Stimulated activated CD8-positive, alpha-beta memory T cell treated with anti-CD3 and anti-CD28 coated beads, Interleukin-4, amount 100 ng/mL, for 48 hours (primary cell): Measurements from ENCODE around the gene ADAMTS2.
"Not testable (repeated sequence)": the region's sequence is repeated elsewhere in the genome, so short reads cannot be mapped to it uniquely, and the experiment has no call there.

Experiments
- DNase-seq: peaks from one replicate; pipeline ENCODE4 v3.0.0-alpha.2; 2020

The ADAMTS2 gene

DNA sequence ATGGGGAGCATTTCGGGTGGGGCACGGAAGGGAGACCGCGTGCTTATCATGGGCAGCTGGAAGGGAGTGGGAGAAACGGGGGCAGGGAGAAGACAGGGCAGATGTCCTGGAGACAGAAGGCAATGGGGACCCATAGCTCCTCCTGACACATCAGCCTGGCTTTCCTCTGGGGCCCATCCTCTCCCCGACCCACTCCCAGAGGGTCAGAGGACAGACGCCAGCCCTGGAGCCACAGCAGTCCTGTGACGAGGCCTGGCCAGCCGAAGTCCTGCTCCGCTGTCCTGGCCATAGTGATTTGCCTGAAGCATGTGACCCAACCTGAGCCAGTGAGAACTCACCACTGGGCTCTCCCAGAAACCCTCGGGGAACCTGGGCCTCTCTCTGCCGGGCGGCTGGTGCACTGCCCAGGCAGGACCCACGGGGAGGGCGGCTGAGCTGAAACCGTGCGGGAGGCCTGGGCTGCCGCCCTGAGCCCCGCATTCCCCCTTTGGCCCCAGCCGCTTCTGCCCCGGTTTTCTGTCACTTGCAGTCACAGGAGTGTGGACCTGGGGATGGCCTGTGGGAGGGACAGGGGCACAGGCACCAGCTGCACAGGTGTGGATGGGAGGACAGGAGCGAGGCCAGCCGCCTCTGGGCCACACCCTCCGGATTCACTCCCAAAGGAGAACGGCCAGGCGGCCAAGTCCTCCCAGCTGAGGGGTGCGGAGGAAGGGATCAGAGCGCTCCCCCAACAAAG lies 19.8 kb downstream of the ADAMTS2 start:
- DNase-seq, result no peak

DNA sequence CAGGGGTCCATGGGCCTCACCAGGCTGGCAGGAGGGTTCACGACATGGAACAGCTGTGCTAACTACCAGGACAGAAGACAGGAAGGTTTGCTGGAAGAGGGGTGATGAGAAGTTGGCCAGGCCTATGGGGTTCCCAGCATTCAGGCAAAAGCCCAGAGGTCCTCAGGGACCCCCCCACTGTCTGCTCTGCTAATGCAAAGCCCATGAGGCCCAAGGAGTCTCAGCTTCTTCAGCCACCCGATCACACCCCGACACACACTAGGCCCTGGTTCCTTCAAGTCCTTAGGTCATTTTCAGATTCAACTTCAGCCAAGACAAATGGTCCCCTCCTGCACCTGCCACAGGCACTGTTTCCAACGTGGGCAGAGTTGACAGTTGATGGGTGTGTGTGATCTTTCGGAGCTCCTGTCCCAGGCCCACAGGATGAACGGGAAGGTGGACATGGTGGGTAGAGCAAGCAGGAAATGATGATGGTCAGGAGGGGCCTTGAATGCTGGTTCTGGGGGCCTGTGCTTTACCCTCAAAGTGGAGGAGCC lies 20.4 kb downstream of the ADAMTS2 start:
- DNase-seq, result no peak

- DNase-seq, result not testable (repeated sequence)
Observed at GRCh38 chr5:179324316-179324715, 20.9 kb downstream of the ADAMTS2 start.

DNA sequence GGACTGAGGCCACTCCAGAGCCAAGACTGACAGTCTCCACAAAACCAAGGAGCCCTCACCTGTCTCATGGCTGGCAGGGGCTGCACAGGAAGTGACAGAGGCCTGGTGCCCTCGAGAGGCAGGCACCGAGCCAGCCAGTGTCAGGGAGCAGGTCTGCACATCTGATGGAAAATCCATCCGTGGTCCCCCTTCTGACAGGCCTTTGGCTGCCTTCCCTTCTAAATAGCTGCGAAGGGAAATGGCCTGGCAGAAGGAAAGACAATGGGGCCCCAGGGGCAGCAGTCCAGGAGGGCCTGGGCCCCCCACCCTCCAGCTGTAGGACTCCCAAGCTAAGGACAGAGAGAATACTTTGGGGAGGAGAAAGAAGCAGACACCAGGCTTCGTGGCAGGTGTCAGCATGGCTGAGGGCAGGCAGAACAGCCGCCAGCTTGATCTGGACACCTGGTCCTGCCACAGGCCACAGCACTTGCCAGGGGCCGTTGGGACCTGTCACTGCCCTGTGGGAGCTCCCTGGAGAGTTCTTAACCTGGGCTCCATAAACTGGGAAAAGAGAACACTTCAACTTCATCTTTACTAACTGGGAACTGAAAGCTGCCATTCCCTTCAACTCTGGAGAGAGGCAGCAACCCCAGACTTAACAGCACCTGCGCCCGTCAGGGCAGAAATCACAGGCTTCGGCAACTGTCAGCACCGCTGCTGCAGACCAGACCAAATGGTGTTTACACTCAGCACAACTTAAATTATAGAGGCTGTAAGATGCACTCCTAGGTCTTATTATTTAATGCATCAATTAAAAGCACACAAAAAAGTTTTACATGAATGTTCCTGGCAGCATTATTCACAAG lies 22.0 kb downstream of the ADAMTS2 start:
- DNase-seq, result no peak

DNA sequence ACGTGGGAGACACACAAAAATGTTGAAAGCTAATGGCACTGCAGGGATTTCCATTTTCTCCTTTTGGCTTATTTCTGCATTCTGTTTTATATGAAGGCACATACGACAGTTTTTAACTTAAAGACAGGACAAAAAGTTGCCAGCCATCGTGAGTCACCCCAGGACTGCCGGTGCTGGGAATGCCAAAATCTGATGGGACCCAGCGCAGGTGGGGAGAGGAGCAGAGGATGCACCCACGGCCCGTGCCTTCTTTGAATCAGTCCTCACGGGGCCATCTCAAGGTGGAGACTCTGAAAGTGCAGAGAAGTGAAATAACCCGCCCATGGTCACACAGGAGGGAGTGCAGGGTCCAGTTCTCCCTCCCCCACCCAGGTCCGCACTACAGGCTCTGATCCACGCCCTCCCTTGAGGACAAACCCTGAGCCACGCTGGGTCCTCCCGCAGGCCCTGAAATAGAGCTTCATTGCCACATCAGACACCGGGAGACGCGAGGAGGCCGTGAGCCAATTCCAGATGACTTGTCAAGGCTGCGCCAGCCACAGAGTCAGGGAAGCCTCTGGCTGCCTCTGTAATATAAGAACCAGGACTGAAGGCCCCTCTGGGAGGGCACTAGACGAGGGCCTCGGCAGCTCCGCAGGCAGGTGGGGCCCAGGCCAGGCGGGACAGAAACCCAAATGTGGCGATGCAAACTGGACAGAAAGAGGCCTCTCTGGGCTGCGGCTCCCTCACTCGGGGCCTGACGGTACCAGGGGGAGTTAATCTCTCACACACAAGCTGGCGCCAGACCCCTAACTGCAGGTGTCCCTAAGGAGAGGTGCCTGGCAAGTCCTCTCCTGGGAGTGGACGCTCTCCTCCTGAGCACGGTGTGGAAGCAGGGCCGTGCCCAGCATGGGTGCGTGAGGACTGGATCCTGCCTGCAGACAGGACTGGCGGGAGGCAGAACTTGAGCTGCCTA lies 22.9 kb downstream of the ADAMTS2 start:
- DNase-seq, result no peak

- DNase-seq, result no peak
Observed at GRCh38 chr5:179321206-179321987, 23.9 kb downstream of the ADAMTS2 start.

- DNase-seq, result no peak
Observed at GRCh38 chr5:179319741-179320281, 25.4 kb downstream of the ADAMTS2 start.

DNA sequence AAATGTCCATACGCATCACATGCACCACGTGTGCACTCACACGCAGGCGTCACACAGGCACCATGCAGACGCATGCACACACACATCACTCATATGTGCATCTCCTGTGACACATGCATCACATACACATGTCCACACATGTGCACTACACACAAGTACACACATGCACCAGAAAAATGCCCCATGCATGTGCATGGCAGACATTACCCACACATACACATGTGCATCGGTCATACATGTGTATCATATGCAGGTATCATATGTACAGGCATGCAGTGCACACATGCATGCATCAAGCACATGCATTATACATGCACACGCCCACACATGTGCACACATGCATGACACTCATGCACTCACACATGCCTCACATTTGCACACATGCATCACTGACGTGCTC lies 26.1 kb downstream of the ADAMTS2 start:
- DNase-seq, result no peak

DNA sequence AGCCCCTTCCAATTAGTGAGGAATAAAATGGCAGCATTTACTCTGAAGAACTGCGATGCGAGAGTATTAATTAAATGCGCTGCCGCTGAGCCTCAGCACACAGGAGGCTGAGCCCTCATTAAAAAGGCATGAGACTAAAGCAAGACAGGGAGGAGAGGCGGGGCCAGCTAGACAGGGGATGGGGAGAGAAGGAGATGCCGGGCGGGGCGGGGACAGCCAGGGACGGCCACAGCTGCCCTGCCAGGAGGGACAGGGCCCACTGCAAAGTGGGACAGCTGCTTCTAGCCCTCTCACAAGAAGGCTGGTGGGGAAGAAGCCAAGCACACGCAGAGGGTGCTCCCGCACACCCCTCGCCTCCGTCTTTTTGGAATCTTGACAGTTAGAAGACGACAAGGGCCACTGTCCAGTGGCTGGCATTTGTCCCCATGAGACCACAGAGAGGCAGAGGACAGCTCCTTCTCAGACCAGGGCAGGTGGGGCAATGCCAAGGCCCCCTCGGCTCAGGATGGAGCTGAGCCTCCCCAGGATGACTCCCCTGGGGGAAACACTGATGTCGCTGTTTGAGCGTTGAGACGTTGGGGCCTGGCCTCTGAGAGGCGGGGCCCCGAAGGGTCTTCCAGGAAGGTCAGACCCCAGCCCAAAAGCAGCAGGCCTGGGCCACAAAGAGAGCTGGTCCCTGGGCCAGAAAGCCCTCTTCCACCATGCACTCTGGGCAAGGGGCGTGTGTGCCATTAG lies 26.9 kb downstream of the ADAMTS2 start:
- no peak for DNase-seq

DNA sequence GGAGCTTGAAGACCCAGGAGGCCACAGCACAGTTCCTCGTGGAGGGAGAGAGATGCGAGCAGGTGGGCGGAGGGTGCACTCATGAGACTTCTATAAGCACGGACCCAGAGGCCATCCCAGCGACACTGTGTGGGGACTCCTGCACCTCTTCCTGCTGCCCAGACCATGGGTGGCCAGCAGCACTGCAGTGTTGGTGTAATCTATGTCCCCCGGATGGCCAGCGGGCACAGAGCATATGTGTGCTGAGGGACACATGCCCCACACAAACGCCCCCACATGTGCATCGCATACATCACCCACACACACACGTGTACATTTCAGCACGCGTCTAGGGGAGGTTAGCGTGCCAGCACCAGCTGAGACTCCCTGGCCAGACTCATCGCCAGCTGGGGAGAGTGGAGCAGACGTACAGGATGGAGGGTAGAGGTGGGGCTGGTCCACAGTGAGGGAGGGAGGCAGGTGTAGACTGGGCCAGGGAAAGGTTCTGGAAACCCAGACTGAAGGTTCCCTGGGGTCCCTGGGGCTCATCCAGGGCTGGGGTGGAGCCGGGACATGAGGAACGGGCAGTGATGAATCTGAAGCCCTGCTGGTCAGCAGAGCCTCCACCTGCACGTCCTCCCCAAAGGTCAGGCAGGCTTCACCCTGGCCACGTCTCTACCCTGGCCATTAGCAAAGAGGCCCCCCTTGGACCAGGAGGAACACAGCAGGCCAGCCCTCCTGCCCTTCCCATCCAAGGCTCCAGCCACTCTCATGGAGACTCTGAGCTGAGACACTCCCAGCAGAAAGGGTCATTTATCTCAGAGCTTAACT lies 27.6 kb downstream of the ADAMTS2 start:
- DNase-seq, result no peak

GRCh38 chr5:179316982-179317381 lies 28.3 kb downstream of the ADAMTS2 start:
- DNase-seq, result no peak

GRCh38 chr5:179316111-179316551 lies 29.1 kb downstream of the ADAMTS2 start:
- no peak for DNase-seq

GRCh38 chr5:179315356-179315890 lies 29.8 kb downstream of the ADAMTS2 start:
- no peak for DNase-seq

GRCh38 chr5:179314606-179315355 lies 30.5 kb downstream of the ADAMTS2 start:
- DNase-seq, result no peak

GRCh38 chr5:179313849-179314521 lies 31.3 kb downstream of the ADAMTS2 start:
- DNase-seq, result no peak

DNA sequence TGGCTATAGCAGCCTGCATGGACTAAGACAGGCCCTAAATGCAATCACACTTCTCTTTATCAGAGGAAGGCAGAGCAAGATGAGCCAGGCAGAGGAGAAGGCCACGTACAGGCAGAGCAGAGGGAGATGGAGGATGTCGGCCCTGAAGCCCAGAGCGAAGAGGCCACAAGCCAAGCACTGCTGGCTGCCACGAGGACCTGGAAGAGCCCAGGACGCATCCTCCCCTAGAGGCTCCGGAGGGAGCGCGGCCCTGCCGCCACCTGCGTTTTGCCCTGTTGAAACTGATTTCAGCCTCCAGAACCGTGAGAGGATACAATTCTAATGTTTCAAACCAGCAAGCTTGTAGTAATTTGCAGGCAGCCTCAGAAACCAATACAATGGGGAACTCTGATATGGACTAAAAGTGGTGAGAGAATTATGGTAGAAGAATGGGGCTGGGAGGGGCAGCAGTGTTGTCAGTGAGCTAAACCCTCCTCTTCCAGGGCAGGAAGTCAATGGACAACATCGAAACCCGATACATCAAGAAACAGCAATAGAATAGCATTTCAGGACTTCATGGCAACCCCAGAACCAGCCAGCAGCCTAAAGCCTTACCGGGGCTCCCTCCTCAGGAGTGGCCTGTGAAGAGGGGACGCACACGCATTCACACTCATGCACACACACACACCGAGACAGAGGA lies 32.6 kb downstream of the ADAMTS2 start:
- DNase-seq, result no peak

DNA sequence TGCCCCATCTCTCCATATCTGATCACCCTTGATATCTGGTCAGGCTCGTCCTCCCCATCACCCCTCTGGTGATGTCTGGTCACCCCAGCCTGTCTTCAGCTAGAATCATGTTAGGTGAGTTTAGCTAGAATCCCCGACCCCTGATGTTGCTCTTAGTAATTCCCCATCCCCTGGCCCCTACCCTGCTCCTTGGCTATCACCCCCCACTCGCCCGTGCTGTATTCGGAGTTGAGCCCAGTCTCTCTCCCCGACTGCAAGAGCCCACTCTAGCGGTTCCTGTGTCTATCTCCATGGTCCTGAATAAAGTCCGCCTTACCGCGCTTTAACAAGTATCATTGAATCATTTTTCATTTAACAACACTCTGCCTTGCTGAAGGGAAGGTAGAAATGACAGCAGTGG lies 33.7 kb downstream of the ADAMTS2 start:
- no peak for DNase-seq

DNA sequence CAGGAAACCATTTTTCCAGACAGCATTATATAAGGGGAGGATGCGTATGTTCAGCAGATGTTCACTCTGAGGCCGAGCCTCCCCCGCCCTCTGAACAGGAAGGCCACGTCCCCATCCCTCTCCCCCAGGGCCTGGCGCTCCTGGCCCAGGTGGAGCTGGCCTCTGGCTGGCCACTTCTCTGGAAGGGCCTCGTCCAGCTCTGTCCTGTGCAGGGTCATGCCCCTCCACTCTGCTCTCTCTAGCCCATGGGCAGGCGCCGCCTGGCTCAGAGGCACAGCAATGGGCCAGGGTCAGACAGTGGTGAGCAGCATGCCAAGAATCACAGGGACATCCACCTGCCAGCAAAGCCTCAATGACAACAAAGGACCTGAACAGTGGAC lies 34.2 kb downstream of the ADAMTS2 start:
- no peak for DNase-seq
